ENCODE data around the gene ABCG4.
"Not testable (repeated sequence)": the region's sequence is repeated elsewhere in the genome, so short reads cannot be mapped to it uniquely, and the experiment has no call there.

The ABCG4 gene

GRCh38 chr11:119154178-119154577, 5.3 kb downstream of the ABCG4 start:
- DNase-seq (ENCODE audit: low read depth), result no peak

- DNase-seq (ENCODE audit: low read depth), result no peak
Measured at GRCh38 chr11:119155733-119156492, 7.1 kb downstream of the ABCG4 start.

- no peak for DNase-seq (ENCODE audit: low read depth)
Measured at GRCh38 chr11:119156496-119156895, 7.6 kb downstream of the ABCG4 start.

GRCh38 chr11:119157063-119157462, 8.2 kb downstream of the ABCG4 start:
- DNase-seq (ENCODE audit: low read depth), result no peak

DNA sequence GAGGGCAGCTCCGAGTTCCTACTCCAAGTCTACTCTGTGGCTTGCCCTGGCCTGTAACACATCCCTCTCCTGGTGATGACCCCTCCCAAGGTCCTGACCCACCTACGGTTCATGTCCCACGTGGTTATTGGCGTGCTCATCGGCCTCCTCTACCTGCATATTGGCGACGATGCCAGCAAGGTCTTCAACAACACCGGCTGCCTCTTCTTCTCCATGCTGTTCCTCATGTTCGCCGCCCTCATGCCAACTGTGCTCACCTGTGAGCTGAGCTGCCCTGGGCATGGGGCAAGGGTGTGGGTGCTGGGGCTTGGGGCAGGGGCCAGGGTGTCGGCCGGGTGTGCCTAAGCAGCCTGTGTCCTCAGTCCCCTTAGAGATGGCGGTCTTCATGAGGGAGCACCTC, 9.6 kb downstream of the ABCG4 start:
- DNase-seq (ENCODE audit: low read depth), result no peak

DNA sequence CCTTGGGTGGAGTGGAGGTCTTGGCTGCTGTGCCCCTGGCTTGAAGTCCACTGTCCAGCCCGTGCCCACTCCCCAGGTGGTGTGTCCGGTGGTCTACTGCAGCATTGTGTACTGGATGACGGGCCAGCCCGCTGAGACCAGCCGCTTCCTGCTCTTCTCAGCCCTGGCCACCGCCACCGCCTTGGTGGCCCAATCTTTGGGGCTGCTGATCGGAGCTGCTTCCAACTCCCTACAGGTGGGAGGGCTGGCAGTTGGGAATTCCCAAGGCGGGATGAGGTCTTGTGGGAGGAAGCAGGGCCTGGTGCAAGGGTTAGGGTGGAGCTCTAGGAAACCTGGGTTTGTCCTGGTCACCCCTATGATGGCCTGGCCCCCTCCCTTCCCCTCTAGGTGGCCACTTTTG, 11.3 kb downstream of the ABCG4 start:
- DNase-seq (ENCODE audit: low read depth), result no peak

DNA sequence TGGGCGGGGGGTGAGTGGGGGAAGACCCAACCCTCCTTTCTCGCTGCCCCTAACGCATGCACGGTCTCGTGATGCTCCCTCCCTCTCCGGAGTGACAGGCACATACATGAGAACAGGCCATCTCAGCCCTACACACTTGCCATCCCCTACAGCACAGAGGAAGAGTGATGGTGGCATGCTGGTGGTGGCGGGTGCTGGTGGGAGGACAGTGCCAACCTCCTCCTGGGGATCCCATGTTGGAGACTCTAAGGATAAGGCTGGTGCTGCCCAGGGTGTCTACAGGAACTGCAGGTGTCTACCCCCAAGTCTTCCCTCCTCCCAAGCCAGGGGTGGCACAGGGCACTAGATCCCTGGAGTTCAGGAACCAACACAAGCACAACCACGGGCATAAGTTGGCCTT, 13.0 kb downstream of the ABCG4 start:
- DNase-seq (ENCODE audit: low read depth), result no peak

DNA sequence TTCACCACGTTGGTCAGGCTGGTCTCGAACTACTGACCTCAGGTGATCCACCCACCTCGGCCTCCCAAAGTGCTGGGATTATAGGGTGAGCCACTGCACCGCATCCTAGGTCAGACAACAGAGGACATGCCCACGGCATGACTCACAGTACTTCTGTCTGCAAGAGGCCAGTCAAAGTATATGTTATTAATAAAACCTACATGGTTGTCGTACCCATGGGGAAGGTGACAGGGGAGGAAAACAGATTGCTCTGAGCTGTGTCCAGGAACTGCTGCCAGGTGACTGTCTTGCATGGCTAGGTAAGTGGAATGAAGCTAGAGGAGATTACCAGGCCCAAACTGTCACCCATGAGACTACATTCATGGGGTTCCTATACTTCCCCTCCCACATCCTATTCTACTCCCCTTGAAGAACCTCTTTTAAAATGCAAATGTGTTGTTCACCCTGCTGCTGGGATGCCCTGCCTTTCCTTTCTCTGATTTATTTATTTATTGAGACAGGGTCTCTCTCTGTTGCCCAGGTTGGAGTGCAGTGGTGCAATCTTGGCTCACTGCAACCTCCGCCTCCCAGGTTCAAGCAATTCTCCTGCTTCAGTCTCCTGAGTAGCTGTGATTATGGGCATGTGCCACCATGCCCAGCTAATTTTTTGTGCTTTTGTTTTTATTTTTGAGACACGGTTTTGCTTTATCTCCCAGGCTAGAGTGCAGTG, 17.7 kb downstream of the ABCG4 start:
- DNase-seq (ENCODE audit: low read depth), result no peak

DNA sequence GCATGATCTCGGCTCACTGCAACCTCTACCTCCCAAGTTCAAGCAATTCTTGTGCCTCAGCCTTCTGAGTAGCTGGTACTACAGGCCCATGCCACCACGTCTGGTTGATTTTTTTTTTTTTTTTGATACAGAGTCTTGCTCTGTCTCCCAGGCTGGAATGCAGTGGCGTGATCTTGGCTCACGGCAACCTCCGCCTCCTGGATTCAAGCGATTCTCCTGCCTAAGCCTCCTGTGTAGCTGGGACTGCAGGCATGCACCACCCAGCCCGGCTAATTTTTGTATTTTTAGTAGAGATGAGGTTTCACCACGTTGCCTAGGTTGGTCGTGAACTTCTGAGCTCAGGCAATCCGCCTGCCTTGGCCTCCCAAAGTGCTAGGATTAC, 18.2 kb downstream of the ABCG4 start:
- DNase-seq (ENCODE audit: low read depth), result not testable (repeated sequence)

- DNase-seq (ENCODE audit: low read depth), result no peak
Measured at GRCh38 chr11:119167933-119168332, 19.1 kb downstream of the ABCG4 start.

DNA sequence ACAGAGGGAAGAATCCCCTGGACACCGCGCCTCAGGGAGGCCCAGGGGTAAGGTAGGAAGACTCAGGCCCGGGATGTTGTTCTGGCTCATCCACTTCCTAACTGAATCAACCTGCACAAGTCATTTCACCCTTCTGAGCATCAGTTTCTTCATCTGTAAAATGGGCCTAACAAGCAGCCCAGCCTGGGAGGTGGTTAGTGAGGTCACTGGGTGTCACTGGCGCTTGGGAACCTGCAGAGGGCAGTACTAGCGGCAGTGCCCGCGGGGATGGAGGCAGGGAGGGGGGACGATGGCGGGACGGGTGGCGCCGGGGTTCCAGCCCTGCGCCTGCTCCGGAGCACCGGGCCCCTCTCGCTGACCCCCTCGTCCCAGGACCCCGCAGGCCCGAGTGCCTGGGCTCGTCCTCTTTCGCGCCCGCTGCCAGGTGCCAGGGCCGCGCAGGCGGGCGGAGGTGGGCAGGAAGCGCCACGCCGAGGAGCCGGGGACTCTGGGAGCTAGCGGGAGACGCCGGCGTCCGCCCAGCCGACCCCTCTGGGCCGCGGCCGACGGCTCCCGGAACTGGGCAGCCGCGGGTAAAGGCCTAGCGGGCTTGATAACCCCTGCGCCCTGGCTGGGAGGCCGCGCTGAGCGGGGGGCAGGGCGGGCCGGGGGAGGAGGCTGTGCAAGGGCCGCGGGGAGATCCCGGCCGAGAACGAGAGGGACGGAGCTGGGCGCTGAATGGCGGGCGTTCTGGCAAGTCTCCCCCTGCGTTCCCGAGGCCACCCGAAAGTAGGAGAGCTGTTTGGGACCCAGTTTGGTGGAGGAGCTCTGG, 19.8 kb downstream of the ABCG4 start, which contains the start of gene NLRX1:
TSS of gene NLRX1 (plus strand) at position 255 of the 811 bp plus-strand sequence. CDS start 2,679 bp downstream, outside the sequence.
- peak; percentile 75 for DNase-seq (ENCODE audit: low read depth)

DNA sequence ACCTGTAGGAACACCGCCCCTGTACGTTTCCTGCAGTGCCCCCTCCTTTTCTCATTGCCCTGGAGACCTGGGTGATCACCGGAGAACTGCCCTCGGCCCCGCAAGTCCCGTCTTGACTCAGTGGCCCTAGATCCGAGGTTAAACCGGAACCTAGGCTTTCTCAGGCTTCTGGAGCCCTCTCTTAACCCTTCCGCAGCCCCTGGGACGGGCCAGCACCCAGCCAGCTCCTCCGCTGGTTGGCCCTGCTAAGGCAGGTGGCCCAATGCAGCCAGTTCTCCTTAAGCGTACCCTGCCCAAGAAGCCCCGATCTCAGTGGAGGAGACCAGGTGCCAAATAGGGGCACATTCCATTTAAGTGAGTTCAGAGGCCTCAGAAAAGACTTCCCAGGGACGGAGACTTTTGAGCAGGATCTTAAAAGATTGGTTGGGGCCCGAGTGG, 20.4 kb downstream of the ABCG4 start:
- DNase-seq (ENCODE audit: low read depth), result no peak

GRCh38 chr11:119172513-119172912, 23.7 kb downstream of the ABCG4 start:
- DNase-seq (ENCODE audit: low read depth), result no peak

- no peak for DNase-seq (ENCODE audit: low read depth)
Measured at GRCh38 chr11:119173453-119173852, 24.6 kb downstream of the ABCG4 start.

- DNase-seq (ENCODE audit: low read depth), result no peak
Measured at GRCh38 chr11:119175493-119176077, 26.7 kb downstream of the ABCG4 start.

- no peak for DNase-seq (ENCODE audit: low read depth)
Measured at GRCh38 chr11:119178166-119178680, 29.4 kb downstream of the ABCG4 start.

DNA sequence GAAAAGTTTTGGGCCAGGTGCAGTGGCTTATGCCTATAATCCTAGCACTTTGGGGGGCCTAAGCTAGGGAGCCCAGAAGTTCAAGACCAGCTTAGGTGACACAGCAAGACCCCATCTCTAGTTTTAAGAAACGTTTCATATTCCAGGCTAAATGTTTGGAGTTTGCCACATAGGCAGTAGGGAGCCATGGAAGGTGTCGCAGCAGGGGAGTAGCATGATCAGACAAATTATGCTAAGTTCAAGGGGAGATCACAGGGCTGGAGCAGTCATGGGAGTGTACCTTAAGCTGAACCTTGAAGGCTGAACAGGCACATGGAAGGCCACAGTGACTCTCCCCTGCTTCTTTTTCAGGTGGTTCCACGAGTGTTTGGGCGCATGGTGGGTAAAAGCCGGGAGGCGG, 30.5 kb downstream of the ABCG4 start:
- no peak for DNase-seq (ENCODE audit: low read depth)

GRCh38 chr11:119179983-119180382, 31.1 kb downstream of the ABCG4 start:
- DNase-seq (ENCODE audit: low read depth), result no peak

DNA sequence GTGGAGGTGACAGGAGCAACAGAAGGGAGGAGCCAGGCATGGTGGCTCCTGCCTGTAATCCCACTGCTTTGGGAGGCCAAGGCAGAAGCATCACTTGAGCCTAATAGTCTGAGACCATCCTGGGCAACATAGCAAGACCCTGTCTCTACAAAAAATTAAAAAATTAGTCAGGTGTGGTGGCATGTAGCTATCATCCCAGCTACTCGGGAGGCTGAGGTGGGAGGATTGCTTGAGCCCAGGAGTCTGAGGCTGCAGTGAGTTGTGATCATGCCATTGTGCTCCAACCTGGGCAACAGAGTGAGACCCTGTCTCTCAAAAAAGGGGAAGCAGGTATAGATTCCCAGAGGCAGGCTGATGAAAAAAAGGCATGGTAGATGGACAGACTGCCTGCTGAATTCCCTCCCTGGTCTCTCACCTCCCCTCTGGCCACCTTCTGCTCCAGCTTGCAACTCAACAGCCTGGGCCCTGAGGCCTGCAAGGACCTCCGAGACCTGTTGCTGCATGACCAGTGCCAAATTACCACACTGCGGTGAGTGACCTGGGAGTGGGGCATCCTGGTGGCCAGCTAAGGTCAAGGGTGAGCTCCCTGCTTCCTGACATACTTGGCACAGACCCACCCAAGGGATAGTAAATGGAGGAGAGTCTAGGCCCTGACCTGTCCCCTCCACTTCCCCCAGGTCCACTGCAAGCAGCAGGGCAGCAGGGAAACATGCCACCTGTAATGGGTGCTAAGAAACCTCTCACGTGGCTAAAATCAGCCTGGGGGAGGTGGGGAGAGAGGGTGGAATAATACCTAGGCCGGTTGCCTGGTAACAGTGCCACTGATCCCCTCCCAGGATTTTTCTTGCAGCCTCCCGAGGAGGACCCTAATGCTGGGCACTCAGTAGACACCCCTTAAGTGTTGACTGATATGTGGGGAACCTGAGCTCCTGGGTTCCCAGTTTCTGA, 32.2 kb downstream of the ABCG4 start:
- DNase-seq (ENCODE audit: low read depth), result no peak

DNA sequence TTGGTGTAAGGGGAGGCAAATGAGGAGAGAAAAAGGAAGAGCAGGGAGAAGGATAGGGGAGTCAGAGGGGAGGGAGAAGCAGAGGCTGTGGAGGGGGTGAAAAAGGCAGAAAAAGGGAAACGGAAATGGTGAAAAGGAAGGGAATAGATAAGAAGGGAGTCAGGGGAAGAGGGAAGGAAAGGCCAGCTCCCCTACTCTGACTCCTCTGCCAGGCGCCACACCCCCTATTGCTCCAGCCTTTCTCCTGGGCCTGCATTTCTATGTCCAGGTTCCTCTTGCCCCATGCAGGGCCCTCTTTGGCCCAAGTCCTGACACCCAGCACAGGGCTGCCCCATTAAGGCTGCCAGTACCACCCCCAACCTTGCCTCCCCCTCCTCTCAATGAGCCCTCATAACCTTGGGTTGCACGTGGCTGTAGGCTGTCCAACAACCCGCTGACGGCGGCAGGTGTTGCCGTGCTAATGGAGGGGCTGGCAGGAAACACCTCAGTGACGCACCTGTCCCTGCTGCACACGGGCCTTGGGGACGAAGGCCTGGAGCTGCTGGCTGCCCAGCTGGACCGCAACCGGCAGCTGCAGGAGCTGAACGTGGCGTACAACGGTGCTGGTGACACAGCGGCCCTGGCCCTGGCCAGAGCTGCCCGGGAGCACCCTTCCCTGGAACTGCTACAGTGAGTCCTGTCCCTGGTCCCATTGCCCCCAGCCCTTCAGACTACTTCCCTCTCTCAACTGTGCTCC, 33.0 kb downstream of the ABCG4 start:
- no peak for DNase-seq (ENCODE audit: low read depth)
